ENCODE results near the gene PRR36. TPM values are rescaled to one million over a fixed set of nuclear protein-coding genes. Genes with fewer than 3 reads are reported as not detected.

Gene PRR36
- total and polyA plus RNA-seq, 8 donors: 0.18 to 0.61 (median 0.47) TPM; not detected in 4

DNA sequence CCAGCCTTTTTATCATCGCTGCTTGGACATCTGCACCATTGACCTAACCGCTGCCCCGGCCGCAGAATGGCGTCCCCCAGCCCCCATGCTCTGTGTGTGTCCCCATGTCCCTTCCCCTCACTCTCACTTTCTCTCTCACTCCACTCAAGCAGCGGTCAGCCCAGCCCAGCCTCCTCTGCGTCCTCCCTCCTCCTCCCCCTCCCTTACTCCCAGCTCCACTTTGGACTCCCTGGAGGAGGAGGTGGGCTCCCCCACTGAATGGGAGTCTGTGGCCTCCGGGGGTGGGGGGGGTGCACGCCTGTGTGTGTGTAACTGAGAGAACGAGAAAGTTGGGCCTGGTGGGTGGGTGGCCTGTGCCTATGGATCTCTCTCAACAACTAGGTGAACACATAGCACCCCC lies 31.7 kb upstream of the PRR36 start:
- H3K9me3 ChIP-seq: no peaks in the 10 kb centered on the region
- peak overlapping the region in 2 of 4 donors; percentile 95 to 98 for H3K4me3 ChIP-seq
- H3K27me3 ChIP-seq: peaks cover 0 to 4% (median 0%) of the 10 kb centered on the region in 3 donors
- intact Hi-C loops (cut with DNase I; ENCODE audit: low total_unique reads): no loop called here
- TF ChIP-seq POLR2A (IDR thresholded peaks at IDR 0.05): no peak
- TF ChIP-seq, protein P1, sequence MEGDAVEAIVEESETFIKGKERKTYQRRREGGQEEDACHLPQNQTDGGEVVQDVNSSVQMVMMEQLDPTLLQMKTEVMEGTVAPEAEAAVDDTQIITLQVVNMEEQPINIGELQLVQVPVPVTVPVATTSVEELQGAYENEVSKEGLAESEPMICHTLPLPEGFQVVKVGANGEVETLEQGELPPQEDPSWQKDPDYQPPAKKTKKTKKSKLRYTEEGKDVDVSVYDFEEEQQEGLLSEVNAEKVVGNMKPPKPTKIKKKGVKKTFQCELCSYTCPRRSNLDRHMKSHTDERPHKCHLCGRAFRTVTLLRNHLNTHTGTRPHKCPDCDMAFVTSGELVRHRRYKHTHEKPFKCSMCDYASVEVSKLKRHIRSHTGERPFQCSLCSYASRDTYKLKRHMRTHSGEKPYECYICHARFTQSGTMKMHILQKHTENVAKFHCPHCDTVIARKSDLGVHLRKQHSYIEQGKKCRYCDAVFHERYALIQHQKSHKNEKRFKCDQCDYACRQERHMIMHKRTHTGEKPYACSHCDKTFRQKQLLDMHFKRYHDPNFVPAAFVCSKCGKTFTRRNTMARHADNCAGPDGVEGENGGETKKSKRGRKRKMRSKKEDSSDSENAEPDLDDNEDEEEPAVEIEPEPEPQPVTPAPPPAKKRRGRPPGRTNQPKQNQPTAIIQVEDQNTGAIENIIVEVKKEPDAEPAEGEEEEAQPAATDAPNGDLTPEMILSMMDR (IDR thresholded peaks at IDR 0.05): no peak
- TF ChIP-seq EP300 (IDR thresholded peaks at IDR 0.05): no peak
- no peak for TF ChIP-seq POLR2AphosphoS5 (IDR thresholded peaks at IDR 0.05)
- peak in 1 of 2 donors; percentile 13 for DNase-seq
- H3K4me1 ChIP-seq: peaks cover 29 to 57% (median 45%) of the 10 kb centered on the region in 4 donors
- H3K36me3 ChIP-seq: peaks cover 23 to 52% (median 47%) of the 10 kb centered on the region in 4 donors
- H3K27ac ChIP-seq: no peak overlapping the region
- WGBS, 5 donors: 80 to 91% (median 86%) methylated on average over 10 of the region's 10 CpGs

DNA sequence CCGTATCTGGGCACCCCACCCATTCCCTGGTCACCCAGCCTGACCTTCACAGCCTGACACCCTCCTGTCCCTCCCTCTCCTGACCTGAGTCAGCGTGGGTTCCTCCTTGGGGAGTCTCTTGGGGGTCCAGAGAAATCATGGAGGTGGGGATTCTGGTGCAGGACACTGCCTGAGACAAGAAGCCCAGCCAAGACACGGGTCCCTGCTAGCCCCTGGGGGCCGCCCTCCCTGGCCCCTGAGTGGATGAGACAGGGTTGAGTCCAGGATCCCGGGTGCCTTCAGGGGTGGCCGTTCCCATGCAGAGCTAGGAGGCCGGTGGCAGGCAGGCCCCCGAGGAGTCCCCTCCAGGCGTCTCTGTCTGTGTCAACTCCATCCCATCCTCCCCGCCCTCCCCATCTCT lies 31.1 kb upstream of the PRR36 start:
- no peak overlapping the region for H3K27ac ChIP-seq
- intact Hi-C loops (cut with DNase I; ENCODE audit: low total_unique reads): no loop called here
- H3K36me3 ChIP-seq: peaks cover 17 to 47% (median 43%) of the 10 kb centered on the region in 4 donors
- peaks cover 29 to 57% (median 45%) of the 10 kb centered on the region in 4 donors for H3K4me1 ChIP-seq
- DNase-seq: peak in 1 of 2 donors; percentile 23
- no peaks in the 10 kb centered on the region for H3K9me3 ChIP-seq
- no peaks in the 10 kb centered on the region for H3K27me3 ChIP-seq
- 64 to 78% (median 74%) methylated on average over 9 to 10 of the region's 10 CpGs for WGBS, 5 donors
- H3K4me3 ChIP-seq: peak overlapping the region in 3 of 4 donors; percentile 87 to 98 (median 95)
- TF ChIP-seq, protein P1 (IDR thresholded peaks at IDR 0.05): no peak
- no peak for TF ChIP-seq POLR2AphosphoS5 (IDR thresholded peaks at IDR 0.05)
- TF ChIP-seq EP300 (IDR thresholded peaks at IDR 0.05): no peak
- TF ChIP-seq POLR2A (IDR thresholded peaks at IDR 0.05): no peak

DNA sequence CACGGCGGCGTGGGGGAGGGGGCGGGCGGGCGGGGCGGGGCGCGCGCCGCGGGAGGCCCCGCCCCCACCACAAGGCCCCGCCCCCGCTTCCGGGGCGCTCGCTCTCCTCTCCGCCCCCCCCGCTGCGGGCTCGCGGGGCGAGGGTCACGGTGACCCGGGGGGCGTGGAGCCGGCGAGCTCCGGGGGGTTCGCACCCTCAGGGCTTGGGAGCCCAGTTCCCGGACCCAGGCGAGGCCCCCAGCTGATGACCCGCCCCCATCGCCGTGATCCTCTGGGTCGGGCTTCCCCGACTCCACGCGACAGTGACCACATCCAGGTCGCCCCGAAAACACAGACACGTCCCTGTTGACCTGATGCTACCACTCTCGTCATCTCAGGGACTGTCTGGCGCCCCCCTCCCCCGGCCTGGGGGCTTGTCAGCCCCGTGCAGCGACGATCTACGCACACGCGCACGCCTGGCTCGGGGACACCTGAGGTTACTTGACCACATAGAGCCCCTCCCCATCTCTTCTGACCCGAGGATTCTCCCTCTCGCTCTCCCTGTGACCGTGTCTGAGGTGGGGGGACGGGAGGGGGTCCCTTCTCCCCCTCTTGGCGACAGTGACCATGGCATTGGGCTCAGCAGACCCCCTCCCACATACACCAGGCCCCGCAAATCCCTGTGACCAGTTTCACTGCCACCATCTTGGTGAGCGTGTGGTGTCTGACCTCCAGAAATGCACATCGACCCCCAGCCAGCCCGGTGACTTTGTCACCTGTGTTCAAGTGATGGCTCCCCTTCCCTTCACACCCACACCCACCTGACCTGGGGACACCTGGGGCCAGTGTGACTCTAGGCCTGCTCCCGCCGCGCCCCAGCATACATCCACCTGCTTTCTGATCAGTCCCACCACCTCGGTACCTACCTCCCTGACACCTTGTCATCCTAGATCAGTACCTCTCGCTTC lies 30.2 kb upstream of the PRR36 start:
- peaks cover 12 to 46% (median 42%) of the 10 kb centered on the region in 4 donors for H3K36me3 ChIP-seq
- H3K27ac ChIP-seq: peak overlapping the region; percentile 84 to 98 (median 94)
- no peaks in the 10 kb centered on the region for H3K27me3 ChIP-seq
- peak overlapping the region; percentile 86 to 98 (median 91) for H3K4me3 ChIP-seq
- H3K9me3 ChIP-seq: no peaks in the 10 kb centered on the region
- peak in 1 of 2 donors; percentile 80 for DNase-seq
- intact Hi-C loops (cut with DNase I; ENCODE audit: low total_unique reads): no loop called here
- TF ChIP-seq POLR2AphosphoS5 (IDR thresholded peaks at IDR 0.05) (no peak), POLR2A (IDR thresholded peaks at IDR 0.05) (no peak), EP300 (IDR thresholded peaks at IDR 0.05) (no peak)
- TF ChIP-seq, protein P1 (IDR thresholded peaks at IDR 0.05): no peak
- H3K4me1 ChIP-seq: peaks cover 29 to 57% (median 45%) of the 10 kb centered on the region in 4 donors
- WGBS, 5 donors: 6 to 17% (median 15%) methylated on average over 36 to 68 of the region's 68 CpGs

DNA sequence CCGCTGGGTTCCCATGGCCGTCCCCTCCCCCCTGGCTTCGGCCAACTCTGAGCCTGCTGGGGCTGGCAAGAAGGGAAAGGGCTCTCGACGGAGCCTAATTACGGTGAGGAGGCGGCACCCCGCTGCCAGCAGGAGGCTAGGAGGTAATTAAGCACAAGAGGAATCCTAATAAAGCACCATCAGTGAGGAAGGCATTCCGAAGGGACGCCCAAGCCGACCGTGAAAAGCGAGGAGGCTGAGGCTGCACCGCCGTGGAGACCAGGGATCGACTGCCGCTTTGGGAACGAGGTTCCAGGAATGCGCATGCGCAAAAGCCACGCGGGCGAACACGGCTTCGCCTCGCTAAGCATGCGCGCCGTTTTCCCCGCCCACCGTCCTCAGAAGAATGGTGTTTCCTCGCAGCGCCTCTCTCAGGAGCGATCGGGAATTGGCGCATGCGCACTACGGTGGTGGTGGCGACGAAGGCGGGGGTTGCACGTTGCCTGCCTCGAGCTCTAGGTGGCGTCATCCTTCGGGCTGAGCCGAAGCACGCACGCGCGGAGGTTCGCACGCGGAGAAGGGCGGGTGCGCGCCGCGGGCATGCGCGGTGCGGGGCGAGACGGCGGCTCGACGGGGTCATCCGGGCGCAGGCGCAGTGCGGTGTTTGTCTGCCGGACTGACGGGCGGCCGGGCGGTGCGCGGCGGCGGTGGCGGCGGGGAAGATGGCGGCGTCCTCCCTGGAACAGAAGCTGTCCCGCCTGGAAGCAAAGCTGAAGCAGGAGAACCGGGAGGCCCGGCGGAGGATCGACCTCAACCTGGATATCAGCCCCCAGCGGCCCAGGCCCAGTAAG lies 29.3 kb upstream of the PRR36 start, which contains the start of gene MAP2K7:
TSS of gene MAP2K7 (plus strand) at position 634 of the 830 bp plus-strand sequence. CDS start at position 702, 68 bp downstream.
- peak; percentile 100 for DNase-seq
- 0% methylated on average over 42 to 89 of the region's 89 CpGs for whole genome bisulfite sequencing, 5 donors
- Histone ChIP-seq H3K27me3 (no peaks in the 10 kb centered on the region), H3K4me1 (peaks cover 29 to 52% (median 45%) of the 10 kb centered on the region in 4 donors), H3K9me3 (no peaks in the 10 kb centered on the region), H3K4me3 (peak within 1 kb of the TSS; percentile 86 to 98 (median 91)), H3K27ac (peak within 1 kb of the TSS; percentile 84 to 98 (median 94)), H3K36me3 (peaks cover 7 to 45% (median 36%) of the 10 kb centered on the region in 4 donors)
- intact Hi-C loops (cut with DNase I; ENCODE audit: low total_unique reads): no loop called here
- TF ChIP-seq, protein P1 (IDR thresholded peaks at IDR 0.05): peak in 5 of 7 experiments; percentile 4 to 89 (median 28)
- TF ChIP-seq POLR2A (IDR thresholded peaks at IDR 0.05): peak in 2 of 4 donors; percentile 32 to 52
- TF ChIP-seq EP300 (IDR thresholded peaks at IDR 0.05): no peak
- peak; percentile 90 to 97 (median 90) for TF ChIP-seq POLR2AphosphoS5 (IDR thresholded peaks at IDR 0.05)

Data from stomach (tissue), 9 donors.